IgD-negative memory B cell (primary cell): ENCODE results near the gene PRR14L. TPM values are rescaled to one million over a fixed set of nuclear protein-coding genes. Genes with fewer than 3 reads are reported as not detected.
"Not testable (repeated sequence)": the region's sequence is repeated elsewhere in the genome, so short reads cannot be mapped to it uniquely, and the experiment has no call there.

ENCODE experiments used
- H3K27ac Mint-ChIP-seq, 3 donors: one replicate each; pipeline ENCODE4 v1.8.0; 2020 to 2022; ENCODE audit warnings: mild to moderate bottlenecking in 3 of 3, mixed read lengths in 3 of 3, moderate library complexity in 1 of 3
- H3K27me3 Mint-ChIP-seq: one replicate; pipeline ENCODE4 v1.8.0; 2021; ENCODE audit warnings: mixed read lengths
- H3K36me3 Mint-ChIP-seq: one replicate; pipeline ENCODE4 v1.8.0; 2020; ENCODE audit warnings: mild to moderate bottlenecking, mixed read lengths
- H3K4me1 Mint-ChIP-seq, 3 donors: one replicate each; pipeline ENCODE4 v1.8.0; 2020 to 2022; ENCODE audit warnings: mixed read lengths in 3 of 3, mild to moderate bottlenecking in 1 of 3
- H3K4me3 Mint-ChIP-seq, 4 donors: one replicate each; pipeline ENCODE4 v1.8.0; 2020 to 2022; ENCODE audit warnings: mild to moderate bottlenecking in 4 of 4, mixed read lengths in 4 of 4, moderate library complexity in 3 of 4
- H3K9me3 Mint-ChIP-seq, 3 donors: one replicate each; pipeline ENCODE4 v1.8.0; 2020 to 2021; ENCODE audit warnings: mixed read lengths in 3 of 3, mild to moderate bottlenecking in 1 of 3
- polyA plus RNA-seq: library from polyadenylated mRNA; unstranded; fragments of 300-500 nt; fragmentation: Illumina TruSeq; gene quantifications from one replicate; pipeline ENCODE4 v1.2.3, GENCODE V29; 2021

PRR14L gene
- polyA plus RNA-seq: 28.4 TPM

DNA sequence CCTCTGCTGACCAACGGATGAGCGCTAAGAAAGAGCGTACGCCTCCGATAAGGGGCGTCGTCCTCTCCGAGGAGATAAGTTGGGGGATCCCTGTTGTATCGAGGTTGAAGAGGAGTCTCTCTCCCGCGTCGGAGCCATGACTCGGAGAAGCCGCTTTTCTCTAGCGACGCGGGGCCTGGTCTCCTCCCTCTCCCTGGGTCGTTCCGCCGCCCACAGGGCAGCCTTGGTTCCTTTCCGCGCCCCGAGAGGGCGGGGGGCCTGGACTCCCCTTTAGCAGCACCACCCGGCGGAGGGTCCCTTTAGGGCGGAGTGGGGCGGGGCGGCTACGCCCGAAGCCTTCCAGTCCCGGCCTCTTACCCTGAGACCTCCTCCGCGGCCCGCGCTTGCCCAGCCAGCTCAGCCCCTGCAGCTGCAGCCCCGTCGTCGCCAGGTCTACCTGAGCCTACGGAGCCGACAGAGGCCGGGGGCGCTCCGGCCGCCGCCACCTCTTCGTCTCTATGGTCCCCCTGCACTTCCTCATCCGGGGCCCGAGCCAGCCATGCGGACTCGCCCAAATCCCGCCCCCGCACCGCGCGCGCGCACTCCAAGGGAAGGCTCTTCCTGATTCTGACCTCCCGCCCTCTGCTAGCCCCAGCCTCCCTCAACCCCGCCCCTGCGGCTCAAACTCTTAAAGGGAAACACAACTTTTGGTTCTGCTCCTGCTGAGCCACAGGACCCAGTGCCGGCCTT, at the start of gene PRR14L:
TSS of gene PRR14L (minus strand) at position 497 of the 729 bp plus-strand sequence. CDS start 11,272 bp downstream, outside the sequence.
- peaks cover 42 to 52% (median 44%) of the 10 kb centered on the region in 3 donors for H3K4me1 Mint-ChIP-seq
- H3K9me3 Mint-ChIP-seq: peaks cover 0 to 1% (median 0%) of the 10 kb centered on the region in 3 donors
- peak within 1 kb of the TSS; percentile 91 to 99 (median 97) for H3K27ac Mint-ChIP-seq
- H3K4me3 Mint-ChIP-seq: peak within 1 kb of the TSS; percentile 87 to 98 (median 93)
- peaks cover 2% of the 10 kb centered on the region for H3K36me3 Mint-ChIP-seq
- H3K27me3 Mint-ChIP-seq: no peaks in the 10 kb centered on the region

DNA sequence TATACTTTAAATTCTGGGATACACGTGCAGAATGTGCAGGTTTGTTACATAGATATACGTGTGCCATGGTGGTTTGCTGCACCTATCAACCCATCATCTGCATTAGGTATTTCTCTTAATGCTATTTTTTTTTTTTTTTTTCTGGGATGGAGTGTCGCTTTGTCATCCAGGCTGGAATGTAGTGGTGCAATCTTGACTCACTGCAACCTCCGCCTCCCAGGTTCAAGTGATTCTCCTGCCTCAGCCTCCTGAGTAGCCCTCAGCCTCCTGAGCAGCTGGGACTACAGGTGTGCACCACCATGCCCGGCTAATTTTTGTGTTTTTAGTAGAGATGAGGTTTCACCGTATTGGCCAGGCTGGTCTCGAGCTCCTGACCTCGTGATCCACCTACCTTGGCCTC, 49.4 kb upstream of the PRR14L start:
- not testable (repeated sequence) for H3K9me3 Mint-ChIP-seq, H3K4me1 Mint-ChIP-seq, H3K27ac Mint-ChIP-seq, H3K4me3 Mint-ChIP-seq, H3K27me3 Mint-ChIP-seq
- H3K36me3 Mint-ChIP-seq: peaks cover 10% of the 10 kb centered on the region

DNA sequence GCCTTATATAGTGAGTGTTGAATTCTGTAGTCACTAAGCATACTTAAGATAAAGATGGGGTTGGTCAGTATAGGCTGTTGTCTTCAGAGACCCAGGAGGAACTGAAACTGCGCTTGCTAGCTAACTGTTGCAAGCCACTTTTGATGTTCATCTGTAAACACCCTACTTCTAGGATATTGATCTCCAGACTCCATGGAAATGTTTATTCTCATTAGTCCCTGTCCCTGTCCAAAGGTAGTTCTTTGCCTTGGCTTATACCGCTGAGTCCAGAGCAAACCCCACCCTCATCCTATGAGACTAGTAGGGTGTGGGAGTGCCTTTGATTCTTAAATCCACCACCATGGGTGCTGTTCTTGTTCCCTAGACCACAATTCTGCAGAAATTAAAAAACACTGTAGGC, 40.3 kb upstream of the PRR14L start:
- peak overlapping the region; percentile 31 to 91 (median 78) for H3K27ac Mint-ChIP-seq
- peaks cover 20 to 31% (median 31%) of the 10 kb centered on the region in 3 donors for H3K4me1 Mint-ChIP-seq
- peak overlapping the region; percentile 33 to 85 (median 72) for H3K4me3 Mint-ChIP-seq
- peaks cover 2% of the 10 kb centered on the region for H3K36me3 Mint-ChIP-seq
- no peaks in the 10 kb centered on the region for H3K9me3 Mint-ChIP-seq
- H3K27me3 Mint-ChIP-seq: no peaks in the 10 kb centered on the region

GRCh38 chr22:31789803-31790202, 39.9 kb upstream of the PRR14L start:
- Mint-ChIP-seq H3K9me3 (no peaks in the 10 kb centered on the region), H3K27ac (peak overlapping the region; percentile 31 to 91 (median 78)), H3K4me3 (peak overlapping the region; percentile 33 to 85 (median 72)), H3K4me1 (peaks cover 20 to 31% (median 31%) of the 10 kb centered on the region in 3 donors), H3K27me3 (no peaks in the 10 kb centered on the region), H3K36me3 (peaks cover 3% of the 10 kb centered on the region)

GRCh38 chr22:31776231-31776630, 26.3 kb upstream of the PRR14L start:
- Mint-ChIP-seq H3K9me3 (no peaks in the 10 kb centered on the region), H3K4me1 (peaks cover 0 to 2% (median 0%) of the 10 kb centered on the region in 3 donors), H3K27me3 (no peaks in the 10 kb centered on the region), H3K36me3 (peaks cover 5% of the 10 kb centered on the region), H3K27ac (no peak overlapping the region), H3K4me3 (no peak overlapping the region)

- H3K4me3 Mint-ChIP-seq: no peak overlapping the region
- H3K4me1 Mint-ChIP-seq: no peaks in the 10 kb centered on the region
- no peaks in the 10 kb centered on the region for H3K27me3 Mint-ChIP-seq
- no peaks in the 10 kb centered on the region for H3K9me3 Mint-ChIP-seq
- H3K36me3 Mint-ChIP-seq: peaks cover 2% of the 10 kb centered on the region
- no peak overlapping the region for H3K27ac Mint-ChIP-seq
Measured at GRCh38 chr22:31773416-31773815, 23.5 kb upstream of the PRR14L start.

DNA sequence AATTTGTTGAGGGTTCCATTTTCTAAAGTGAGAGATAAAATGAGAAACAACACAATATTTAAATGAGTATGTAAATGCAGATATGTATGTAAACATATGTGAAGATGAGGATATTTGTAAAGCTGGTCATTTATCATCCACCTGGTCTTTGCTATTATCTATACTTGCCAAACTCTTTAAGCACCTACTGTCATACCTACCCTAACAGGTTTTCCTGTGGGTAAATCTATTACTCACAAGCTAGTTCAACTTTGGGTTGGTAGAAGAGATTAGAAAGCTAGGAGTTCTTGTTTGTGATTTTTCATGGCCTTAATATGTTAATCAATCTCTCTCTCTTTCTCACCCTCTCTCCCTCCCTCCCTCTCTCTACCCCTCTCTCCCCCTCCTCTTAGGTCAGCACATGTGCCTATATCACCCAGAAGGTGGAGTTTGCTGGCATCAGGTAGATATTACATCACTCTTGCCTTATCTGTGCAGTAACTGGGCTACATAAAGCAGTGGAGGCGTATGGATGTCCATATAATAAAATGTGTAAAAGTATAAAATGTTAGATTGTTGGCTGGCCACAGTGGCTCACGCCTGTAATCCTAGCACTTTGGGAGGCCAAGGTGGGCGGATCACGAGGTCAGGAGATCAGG, 18.6 kb upstream of the PRR14L start:
- H3K9me3 Mint-ChIP-seq: no peaks in the 10 kb centered on the region
- peak overlapping the region in 1 of 3 donors; percentile 23 for H3K27ac Mint-ChIP-seq
- peaks cover 8% of the 10 kb centered on the region for H3K36me3 Mint-ChIP-seq
- no peaks in the 10 kb centered on the region for H3K27me3 Mint-ChIP-seq
- no peak overlapping the region for H3K4me3 Mint-ChIP-seq
- peaks cover 0 to 5% (median 2%) of the 10 kb centered on the region in 3 donors for H3K4me1 Mint-ChIP-seq

DNA sequence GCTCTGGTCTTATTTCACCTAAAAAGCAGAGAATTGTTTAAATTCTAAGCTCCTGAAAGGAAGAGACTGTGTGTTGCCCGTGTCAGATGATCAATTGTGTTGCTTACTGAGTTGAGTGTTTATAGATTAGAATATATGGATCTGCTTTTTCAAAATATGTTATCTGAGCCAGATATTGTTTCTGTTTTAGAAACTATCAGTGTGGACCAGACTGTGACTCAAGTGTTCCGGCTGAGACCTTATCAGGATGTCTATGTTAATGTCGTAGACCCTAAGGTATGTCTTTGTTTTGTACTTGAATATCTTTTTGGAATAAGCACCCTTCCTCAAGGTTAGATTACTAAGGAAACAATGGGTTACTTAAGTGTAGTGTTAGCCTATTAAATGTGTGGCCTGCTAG, 14.9 kb upstream of the PRR14L start:
- Mint-ChIP-seq H3K36me3 (peaks cover 8% of the 10 kb centered on the region), H3K9me3 (no peaks in the 10 kb centered on the region), H3K4me1 (peaks cover 0 to 5% (median 2%) of the 10 kb centered on the region in 3 donors), H3K4me3 (no peak overlapping the region), H3K27ac (peak overlapping the region in 1 of 3 donors; percentile 76), H3K27me3 (no peaks in the 10 kb centered on the region)

GRCh38 chr22:31758860-31759259, 8.9 kb upstream of the PRR14L start:
- H3K9me3 Mint-ChIP-seq, H3K36me3 Mint-ChIP-seq, H3K27me3 Mint-ChIP-seq, H3K4me3 Mint-ChIP-seq: not testable (repeated sequence)
- H3K27ac Mint-ChIP-seq: peak overlapping the region in 1 of 3 donors; percentile 76
- H3K4me1 Mint-ChIP-seq: peaks cover 7 to 16% (median 15%) of the 10 kb centered on the region in 3 donors

- no peaks in the 10 kb centered on the region for H3K27me3 Mint-ChIP-seq
- H3K36me3 Mint-ChIP-seq: no peaks in the 10 kb centered on the region
- H3K4me1 Mint-ChIP-seq: peaks cover 17 to 27% (median 24%) of the 10 kb centered on the region in 3 donors
- H3K27ac Mint-ChIP-seq: no peak overlapping the region
- H3K4me3 Mint-ChIP-seq: no peak overlapping the region
- no peaks in the 10 kb centered on the region for H3K9me3 Mint-ChIP-seq
Measured at GRCh38 chr22:31757265-31757664, 7.3 kb upstream of the PRR14L start.

- Mint-ChIP-seq H3K4me3 (peak overlapping the region; percentile 92 to 99 (median 96)), H3K36me3 (no peaks in the 10 kb centered on the region), H3K4me1 (peaks cover 26 to 36% (median 33%) of the 10 kb centered on the region in 3 donors), H3K27me3 (no peaks in the 10 kb centered on the region), H3K27ac (peak overlapping the region; percentile 97 to 100 (median 99)), H3K9me3 (peaks cover 0 to 1% (median 0%) of the 10 kb centered on the region in 3 donors)
Measured at GRCh38 chr22:31754813-31755212, 4.9 kb upstream of the PRR14L start.

GRCh38 chr22:31753634-31754501, 3.9 kb upstream of the PRR14L start, which contains the start of gene DEPDC5:
TSS of gene DEPDC5 (plus strand) at chr22:31754019. CDS start at chr22:31754922, 903 bp downstream.
- peaks cover 33 to 42% (median 38%) of the 10 kb centered on the region in 3 donors for H3K4me1 Mint-ChIP-seq
- peak within 1 kb of the TSS; percentile 92 to 99 (median 96) for H3K4me3 Mint-ChIP-seq
- H3K36me3 Mint-ChIP-seq: no peaks in the 10 kb centered on the region
- no peaks in the 10 kb centered on the region for H3K27me3 Mint-ChIP-seq
- H3K9me3 Mint-ChIP-seq: peaks cover 0 to 1% (median 0%) of the 10 kb centered on the region in 3 donors
- peak within 1 kb of the TSS; percentile 97 to 100 (median 99) for H3K27ac Mint-ChIP-seq

- Mint-ChIP-seq H3K4me3 (peak overlapping the region; percentile 92 to 99 (median 96)), H3K36me3 (no peaks in the 10 kb centered on the region), H3K9me3 (peaks cover 0 to 1% (median 0%) of the 10 kb centered on the region in 3 donors), H3K27me3 (no peaks in the 10 kb centered on the region), H3K27ac (peak overlapping the region; percentile 97 to 100 (median 99)), H3K4me1 (peaks cover 40 to 47% (median 44%) of the 10 kb centered on the region in 3 donors)
Measured at GRCh38 chr22:31753005-31753633, 3.2 kb upstream of the PRR14L start.
